IPS DF 4.7 (cell line): ENCODE data around the gene PLGRKT.
A peak's percentile ranks its signal among the peaks of the same experiment; 100 is the strongest.
"Not testable (repeated sequence)": the region's sequence is repeated elsewhere in the genome, so short reads cannot be mapped to it uniquely, and the experiment has no call there.

Experiments used
- DNase-seq: peaks from one replicate; pipeline ENCODE4 v3.0.0-alpha.2; 2013; ENCODE audit warnings: low spot score; ENCODE audit errors: extremely low read depth

The PLGRKT gene

DNA sequence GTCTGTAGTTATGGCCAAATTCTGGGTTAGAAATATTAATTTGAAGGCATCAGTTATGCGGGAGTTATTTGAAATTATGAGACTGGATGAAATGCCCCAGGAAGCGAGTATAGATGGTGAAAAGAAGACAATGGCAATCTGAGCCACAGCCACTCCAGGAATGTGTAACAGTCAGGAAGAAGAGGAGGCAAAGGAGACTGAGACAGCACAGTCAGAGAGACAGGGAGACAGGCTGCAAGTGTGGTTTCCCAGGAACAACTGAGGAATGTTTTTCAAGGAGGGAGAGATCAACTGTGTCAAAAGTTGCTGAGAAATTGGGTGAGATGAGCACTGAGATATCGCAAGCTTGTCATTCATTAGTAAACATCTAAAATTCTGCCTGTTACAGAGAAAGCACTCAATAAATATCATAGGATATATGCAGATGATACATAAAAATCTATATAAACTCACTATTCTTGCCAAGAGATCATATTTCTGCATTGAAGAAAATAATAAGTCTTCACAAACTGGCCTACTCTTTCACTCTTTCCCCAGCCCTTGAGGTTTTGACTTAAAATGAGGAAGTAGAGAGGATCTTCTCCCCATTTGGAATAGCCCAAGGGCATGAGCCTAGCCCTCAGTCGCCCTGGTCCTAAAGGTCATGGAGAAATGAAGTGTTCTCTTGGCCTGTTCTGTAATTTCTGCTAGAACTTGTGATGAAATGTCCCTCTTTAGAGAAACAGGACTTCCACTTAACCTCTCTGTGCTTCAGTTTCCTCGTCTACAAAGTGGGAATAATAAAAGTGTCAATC, 49.5 kb downstream of the PLGRKT start:
- DNase-seq = no peak

- DNase-seq = no peak
These were observed 53.3 kb downstream of the PLGRKT start for GRCh38 chr9:5384436-5384835.

DNA sequence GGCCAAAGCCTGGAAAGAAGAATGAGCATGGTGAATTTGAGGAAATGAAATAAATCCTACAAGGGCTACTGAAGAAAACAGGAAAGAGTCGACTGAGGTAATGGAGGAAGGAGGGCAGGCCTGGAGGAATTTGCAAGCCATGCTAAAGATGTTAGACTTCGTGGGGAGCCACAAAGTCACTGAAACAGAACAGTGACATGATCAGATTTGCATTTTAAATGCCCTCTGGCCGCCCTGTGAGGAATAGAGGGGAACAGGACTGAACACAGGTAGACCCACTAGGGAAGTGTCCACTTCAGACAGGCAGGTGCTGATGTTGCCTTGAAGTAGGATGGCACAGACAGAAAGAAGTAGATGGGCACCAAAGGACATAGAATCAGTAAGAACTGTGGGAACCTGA, 55.2 kb downstream of the PLGRKT start:
- DNase-seq = no peak

DNA sequence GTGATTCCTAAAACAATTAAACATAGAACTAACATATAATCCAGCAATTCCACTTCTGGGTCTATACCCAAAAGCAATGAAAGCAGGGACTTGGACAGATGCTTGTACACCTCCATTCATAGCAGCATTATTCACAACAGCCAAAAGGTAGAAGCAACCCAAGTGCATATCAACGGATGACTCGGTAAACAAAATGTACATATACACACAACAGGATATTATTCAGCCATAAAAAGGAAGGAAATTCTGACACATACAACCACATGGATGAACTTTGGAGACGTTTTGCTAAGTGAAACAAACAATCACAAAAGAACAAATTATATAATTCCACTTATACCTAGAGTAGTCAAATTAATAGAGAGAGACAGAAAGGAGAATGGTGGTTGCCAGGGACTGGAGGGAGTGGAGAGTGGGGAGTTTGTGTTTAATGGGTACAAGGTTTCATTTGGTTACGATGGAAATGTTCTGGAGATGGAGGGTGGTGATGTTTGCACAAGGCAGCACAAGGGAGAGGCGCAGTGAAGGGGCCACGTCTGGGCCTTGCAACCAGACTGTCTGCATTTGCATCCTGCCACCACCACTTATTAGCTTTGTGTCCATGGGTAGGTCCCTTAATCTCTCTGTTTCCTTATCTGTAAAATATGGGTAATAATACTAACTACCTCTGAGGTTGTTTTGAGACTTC, 61.8 kb downstream of the PLGRKT start:
- no peak for DNase-seq

GRCh38 chr9:5375091-5375490, 62.6 kb downstream of the PLGRKT start:
- no peak for DNase-seq

DNA sequence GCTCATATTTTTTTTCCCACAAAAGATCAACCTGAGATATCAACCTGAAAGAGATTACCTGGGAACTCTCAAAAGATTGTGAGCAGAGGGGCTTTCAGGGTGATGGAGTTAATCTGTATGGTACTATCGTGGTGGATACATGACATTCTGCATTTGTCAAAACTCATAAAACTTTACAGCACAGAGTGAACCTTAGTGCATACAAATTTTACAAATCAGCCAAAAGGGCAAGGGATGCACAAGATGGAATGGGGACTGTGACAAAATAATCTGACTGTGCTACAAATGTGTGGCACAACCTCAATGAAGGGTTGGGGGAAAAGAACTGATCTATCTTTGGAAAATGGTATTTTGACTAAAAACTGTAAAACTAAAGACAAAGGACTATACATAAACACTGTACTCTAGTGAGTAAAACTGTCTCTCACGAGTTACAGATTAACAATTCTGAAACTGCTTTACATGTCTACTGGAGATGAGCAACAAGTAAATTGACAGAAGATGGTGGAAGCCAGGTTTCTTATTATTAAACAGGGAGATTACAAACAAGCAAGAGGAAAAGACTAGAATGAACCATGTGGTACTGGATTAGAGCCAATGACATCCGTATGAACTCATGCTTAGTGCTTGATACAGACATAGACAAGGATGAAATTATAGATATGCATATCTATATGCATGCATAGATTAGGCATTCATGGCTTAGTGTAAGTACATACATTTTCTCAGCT, 73.3 kb downstream of the PLGRKT start:
- DNase-seq = no peak

DNA sequence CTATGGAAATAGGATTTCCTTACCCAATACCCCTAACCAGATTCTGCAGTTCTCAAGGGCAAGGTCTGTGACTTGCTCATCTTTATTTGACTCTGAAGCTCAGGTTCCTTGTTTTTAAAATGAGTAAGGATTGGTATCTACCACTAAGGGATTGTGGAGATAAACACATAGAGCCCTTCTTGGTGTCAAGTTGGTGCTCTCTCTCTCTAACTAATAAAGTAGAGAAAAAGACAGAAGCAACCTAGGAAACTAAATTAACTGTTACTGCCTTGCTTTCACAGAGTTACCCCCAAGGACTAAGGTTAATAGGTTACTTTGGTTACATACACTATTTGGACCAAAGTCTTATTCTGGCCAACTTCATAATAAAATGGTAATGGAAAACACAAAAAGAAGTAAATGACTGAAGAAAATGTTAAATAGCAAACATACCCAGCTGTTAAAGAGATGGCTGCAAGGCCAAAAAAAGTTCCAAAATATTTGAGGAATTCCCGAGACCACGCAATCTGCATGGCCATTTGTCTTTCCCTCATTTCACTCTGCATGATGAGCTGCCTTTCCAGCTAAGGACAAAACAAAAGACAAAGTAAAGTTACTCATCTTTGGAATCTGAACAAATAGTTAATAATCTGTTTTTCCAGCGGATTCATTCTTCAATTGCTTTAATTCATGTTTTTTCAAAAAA, 76.3 kb downstream of the PLGRKT start:
- no peak for DNase-seq

- DNase-seq = no peak
These were observed 77.4 kb downstream of the PLGRKT start for GRCh38 chr9:5360341-5360740.

DNA sequence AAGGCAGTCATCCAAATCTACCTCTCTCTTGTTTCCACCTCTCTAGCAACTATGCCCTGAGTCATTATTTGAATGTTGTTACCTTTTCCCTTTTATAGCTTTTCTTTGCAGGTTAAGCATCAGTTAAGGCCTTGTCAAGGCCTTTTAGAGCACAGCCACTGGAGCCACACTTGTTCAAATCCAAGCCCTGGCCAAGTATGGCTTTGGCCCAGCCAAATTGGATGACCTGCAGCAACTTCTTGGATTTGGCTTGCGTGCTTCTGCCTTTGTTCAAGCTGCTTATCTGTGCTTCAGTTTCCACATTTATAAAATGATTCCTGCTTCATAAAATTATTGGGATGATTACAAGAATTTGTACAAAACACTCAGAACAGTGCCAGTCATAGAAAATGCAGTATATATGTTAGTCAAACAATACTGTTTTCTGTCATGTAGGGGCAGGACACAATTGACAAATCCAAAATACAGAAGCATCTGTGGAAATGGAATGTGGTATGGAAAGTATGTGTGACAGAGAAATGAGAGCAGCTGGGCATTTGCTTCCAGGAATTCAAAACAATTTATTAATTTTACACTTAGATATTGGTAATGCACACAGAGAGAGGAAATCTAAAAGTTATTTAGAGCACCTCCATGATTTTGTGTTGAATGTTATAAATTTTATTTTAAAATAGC, 80.2 kb downstream of the PLGRKT start:
- no peak for DNase-seq

DNA sequence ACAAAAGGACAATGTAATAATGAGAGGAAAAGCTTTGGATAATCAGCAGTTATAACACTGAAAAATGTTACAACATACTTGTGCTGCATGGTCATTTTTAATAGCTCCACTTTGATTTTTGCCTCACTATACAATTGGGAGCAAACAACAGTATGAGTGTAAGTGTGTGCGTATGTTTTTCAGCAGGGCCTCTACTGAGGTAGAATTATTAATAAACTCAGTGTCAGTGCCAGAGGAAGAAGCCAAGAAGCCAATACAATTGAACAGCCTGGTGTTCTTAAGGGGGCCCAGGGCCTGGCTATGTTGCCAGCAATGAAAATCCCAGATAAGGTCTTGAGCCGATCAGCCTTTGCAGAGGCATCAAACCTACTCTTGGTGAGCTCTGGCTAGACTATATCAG, 81.9 kb downstream of the PLGRKT start:
- no peak for DNase-seq

GRCh38 chr9:5355226-5355625, 82.5 kb downstream of the PLGRKT start:
- no peak for DNase-seq

DNA sequence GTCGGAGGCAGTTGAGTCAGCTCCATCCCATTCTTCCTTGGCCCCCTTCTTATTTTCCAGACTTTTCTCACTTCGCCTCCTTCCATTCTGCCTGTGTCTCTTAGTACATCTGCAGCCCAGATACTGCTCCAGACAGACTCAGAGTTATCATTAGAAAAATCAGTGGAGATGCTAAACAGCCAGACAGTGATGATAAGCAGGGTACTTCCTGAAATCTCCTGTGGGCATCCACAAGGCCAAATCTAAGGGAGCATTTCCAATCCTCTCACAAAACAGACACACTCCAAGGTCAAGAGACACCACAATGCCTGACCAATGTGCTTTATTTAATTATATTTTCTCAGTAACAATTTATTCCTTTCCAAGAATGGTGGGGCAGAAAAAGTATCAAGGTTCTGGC, 83.5 kb downstream of the PLGRKT start:
- DNase-seq = no peak

- no peak for DNase-seq
These were observed 85.0 kb downstream of the PLGRKT start for GRCh38 chr9:5352637-5353248.

DNA sequence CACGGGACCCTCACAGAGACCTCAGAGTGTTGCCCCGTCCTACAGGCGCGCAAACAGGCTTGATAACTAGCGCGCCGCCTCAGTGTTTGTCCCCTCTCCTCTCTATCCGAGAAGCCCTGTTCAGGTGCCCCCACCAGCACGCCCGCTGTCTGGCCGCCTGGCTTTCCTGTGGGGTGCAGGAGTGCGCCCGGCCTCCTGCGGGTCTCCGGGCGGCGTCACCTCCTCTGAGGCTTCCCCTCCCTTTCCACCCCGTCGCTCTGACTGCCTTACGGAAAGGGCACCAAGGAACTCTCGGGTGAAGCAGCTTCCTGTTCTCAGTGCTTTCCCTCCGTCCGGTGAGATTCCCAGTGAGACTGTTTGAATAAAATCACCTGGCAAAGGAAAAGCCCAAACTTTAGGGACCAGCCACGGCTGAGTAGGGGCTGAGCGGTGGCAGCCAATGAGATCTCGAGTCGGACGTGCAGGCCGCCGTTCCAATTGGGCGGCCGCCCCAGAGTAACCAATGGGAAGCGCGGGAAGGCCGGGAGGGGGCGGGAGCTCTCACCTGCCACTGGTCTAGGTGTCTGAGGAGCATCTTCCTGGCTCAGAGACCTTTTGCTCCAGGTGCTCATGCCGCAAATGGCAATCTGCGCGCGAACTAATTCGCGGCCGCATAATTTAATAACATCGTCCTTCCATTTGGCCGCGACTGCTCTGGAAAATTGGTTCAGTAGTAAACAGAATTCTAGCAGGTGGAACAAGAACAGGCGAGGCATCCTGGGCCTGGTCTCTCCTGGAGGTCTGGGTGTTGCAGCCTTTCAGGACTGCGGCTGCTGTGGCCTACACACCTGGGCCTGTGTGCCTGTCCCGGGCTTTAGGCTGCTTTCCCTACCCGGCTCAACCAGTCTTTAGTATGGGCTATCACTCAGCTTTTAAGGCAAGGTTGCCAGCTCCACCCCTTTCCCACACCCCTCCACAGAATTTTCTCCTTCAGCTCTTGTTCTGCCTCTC, 98.4 kb downstream of the PLGRKT start, which contains the start of gene RLN1:
Gene RLN1, minus strand, starts transcription at position 885 of the 990 bp plus-strand sequence. Its CDS starts 130 bp downstream, at position 755.
- not testable (repeated sequence) for DNase-seq

DNA sequence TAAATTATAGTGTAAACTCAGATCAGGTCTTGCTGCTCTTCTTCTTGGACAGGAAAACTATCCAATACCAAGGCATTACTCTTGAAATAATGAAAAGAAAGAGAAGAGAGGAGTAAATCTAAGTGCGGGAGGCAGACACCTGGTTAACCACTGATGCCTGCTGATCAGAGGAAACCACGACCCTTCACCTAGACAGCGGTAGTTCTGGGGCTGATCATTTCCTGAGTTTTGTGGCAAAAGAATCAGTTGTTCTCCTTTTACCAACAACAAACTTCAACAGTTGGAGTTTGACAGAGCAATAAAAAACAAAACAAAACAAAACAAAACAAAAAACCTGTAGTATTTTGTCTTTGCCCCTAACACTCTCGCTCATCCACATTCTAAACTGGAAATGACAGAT, 101.0 kb downstream of the PLGRKT start:
- DNase-seq = no peak

- not testable (repeated sequence) for DNase-seq
These were observed 106.4 kb downstream of the PLGRKT start for GRCh38 chr9:5331276-5331675.

DNA sequence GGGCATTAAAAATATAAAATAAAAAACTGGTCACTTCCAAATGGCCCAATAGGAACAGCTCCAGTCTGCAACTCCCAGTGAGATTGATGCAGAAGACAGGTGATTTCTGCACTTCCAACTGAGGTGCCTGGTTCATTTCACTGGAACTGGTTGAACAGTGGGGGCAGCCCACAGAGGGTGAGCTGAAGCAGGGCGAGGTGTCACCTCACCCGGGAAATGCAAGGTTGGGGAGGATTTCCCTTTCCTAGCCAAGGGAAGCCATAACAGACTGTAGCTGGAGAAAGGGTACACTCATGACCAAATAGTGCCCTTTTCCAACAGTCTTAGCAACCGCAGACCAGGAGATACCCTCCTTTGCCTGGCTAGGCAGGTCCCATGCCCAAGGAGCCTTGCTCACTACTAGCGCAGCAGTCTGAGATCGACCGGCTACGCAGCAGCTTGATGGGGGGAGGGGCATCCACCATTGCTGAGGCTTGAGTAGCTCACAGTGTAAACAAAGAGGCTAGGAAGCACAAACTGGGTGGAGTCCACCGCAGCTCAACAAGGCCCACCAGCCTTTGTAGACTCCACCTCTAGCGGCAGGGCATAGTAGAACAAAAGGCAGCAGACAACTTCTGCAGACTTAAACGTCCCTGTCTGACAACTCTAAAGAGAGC, 110.7 kb downstream of the PLGRKT start:
- peak; percentile 91 for DNase-seq

DNA sequence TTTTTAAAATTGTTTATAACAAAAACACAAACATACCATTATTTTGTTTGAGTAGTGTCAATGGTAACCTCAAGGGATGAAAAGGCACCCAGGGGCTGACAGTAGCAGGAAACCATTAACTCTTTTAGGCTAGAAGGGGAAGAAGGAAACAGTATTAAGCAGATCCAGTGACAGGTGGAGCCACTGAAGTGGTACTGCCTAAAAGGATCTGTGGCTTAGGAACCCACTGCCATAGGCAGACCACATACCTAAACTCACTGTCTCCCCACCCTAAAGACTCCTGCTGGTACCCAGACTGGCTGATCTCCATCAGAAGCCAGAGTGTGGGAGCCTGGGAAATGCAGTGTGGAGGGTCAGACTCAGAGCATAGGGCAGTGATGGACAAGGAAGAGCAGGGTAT, 111.5 kb downstream of the PLGRKT start:
- no peak for DNase-seq

- DNase-seq = not testable (repeated sequence)
These were observed 116.1 kb downstream of the PLGRKT start for GRCh38 chr9:5321601-5322000.
